ENCODE data around the gene ZDHHC14. TPM values are rescaled to one million over a fixed set of nuclear protein-coding genes. Genes with fewer than 3 reads are reported as not detected.

Gene ZDHHC14
- total RNA-seq, 1 experiment from 2014 or later, result 1.7 TPM

DNA sequence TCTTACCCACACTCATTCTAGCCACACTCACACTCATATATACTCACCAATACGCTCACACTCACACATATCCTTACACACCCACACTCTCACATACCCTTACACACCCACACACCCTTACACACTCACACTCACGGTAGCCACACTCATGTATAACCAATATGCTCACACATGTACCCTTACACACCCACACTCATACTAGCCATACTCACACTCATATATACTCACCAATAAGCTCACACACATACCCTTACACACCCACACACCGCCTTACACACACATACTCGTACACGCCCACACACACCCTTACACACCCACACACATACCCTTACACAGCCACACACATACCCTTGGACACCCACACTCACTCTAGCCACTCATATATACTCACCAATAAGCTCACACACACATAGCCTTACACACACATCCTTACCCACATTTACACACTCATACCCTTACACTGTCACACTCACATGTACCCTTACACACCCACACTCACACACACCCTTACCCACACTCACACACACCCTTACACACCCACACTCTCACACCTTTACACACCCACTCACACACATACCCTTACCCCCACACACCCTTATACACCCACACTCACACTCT lies 249.6 kb downstream of the ZDHHC14 start:
- H4K5ac ChIP-seq (ENCODE audit: insufficient read length, low read depth, low read length), result no peak overlapping the region
- peaks cover 19 to 27% of the 10 kb centered on the region in 2 experiments for H3K4me1 Mint-ChIP-seq
- no peak overlapping the region for H3K14ac ChIP-seq (ENCODE audit: insufficient read depth, low read length)
- H2BK5ac ChIP-seq (ENCODE audit: insufficient read length, low read length), result no peak overlapping the region
- no peak overlapping the region for H3K23ac ChIP-seq (ENCODE audit: insufficient read length, low read depth, low read length)
- no peaks in the 10 kb centered on the region for H3K9me3 Mint-ChIP-seq
- no peaks in the 10 kb centered on the region for H3K36me3 Mint-ChIP-seq (ENCODE audit: insufficient read depth in 1 of 3, low read depth in 3 of 3)
- H3K27me3 Mint-ChIP-seq (ENCODE audit: low read depth), result no peaks in the 10 kb centered on the region
- H3K27ac Mint-ChIP-seq, result no peak overlapping the region
- no peak for DNase-seq
- H2BK12ac ChIP-seq (ENCODE audit: insufficient read length, low read depth, low read length), result no peak overlapping the region
- H3K4me1 ChIP-seq (ENCODE audit: insufficient read depth, low read length), result peaks cover 8% of the 10 kb centered on the region; the same call in 1 of the 2 replicates
- no peaks in the 10 kb centered on the region for H3K79me1 ChIP-seq (ENCODE audit: insufficient read depth, low read depth, low read length, poor library complexity, severe bottlenecking)
- no peak overlapping the region for H2BK20ac ChIP-seq (ENCODE audit: low read depth, low read length, poor library complexity, severe bottlenecking)
- no peak overlapping the region for H3K9ac ChIP-seq (ENCODE audit: extremely low read depth, insufficient read length, low read length)
- H3K4ac ChIP-seq (ENCODE audit: low read depth, low read length), result no peak overlapping the region
- H3K27ac ChIP-seq (ENCODE audit: insufficient read length, low read depth, low read length), result no peak overlapping the region
- no peaks in the 10 kb centered on the region for H4K20me1 ChIP-seq (ENCODE audit: control insufficient read depth, insufficient read depth, insufficient read length)
- H3K27me3 ChIP-seq (ENCODE audit: insufficient read depth, low read length), result no peaks in the 10 kb centered on the region
- H3K18ac ChIP-seq (ENCODE audit: insufficient read length, low read depth, low read length), result no peak overlapping the region
- no peak overlapping the region for H2BK15ac ChIP-seq (ENCODE audit: low read depth, low read length)
- H4K8ac ChIP-seq (replicated peaks; ENCODE audit: insufficient read length, low read depth, low read length), result no peak overlapping the region
- no peak overlapping the region for H3T11ph ChIP-seq (ENCODE audit: low read length)
- 100% methylated on average over 2 of the region's 5 CpGs for WGBS (ENCODE audit: extremely low coverage, insufficient read length, low lambda C conversion rate)
- TF ChIP-seq, protein P1, sequence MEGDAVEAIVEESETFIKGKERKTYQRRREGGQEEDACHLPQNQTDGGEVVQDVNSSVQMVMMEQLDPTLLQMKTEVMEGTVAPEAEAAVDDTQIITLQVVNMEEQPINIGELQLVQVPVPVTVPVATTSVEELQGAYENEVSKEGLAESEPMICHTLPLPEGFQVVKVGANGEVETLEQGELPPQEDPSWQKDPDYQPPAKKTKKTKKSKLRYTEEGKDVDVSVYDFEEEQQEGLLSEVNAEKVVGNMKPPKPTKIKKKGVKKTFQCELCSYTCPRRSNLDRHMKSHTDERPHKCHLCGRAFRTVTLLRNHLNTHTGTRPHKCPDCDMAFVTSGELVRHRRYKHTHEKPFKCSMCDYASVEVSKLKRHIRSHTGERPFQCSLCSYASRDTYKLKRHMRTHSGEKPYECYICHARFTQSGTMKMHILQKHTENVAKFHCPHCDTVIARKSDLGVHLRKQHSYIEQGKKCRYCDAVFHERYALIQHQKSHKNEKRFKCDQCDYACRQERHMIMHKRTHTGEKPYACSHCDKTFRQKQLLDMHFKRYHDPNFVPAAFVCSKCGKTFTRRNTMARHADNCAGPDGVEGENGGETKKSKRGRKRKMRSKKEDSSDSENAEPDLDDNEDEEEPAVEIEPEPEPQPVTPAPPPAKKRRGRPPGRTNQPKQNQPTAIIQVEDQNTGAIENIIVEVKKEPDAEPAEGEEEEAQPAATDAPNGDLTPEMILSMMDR (conservative IDR thresholded peaks at IDR 0.05), result no peak
- H2AK5ac ChIP-seq (ENCODE audit: insufficient read length, low read length), result no peak overlapping the region
- no peaks in the 10 kb centered on the region for H3K79me2 ChIP-seq (ENCODE audit: insufficient read depth, low read length)
- H3K4me2 ChIP-seq (ENCODE audit: insufficient read depth, insufficient read length, low read length), result no peak overlapping the region
- no peaks in the 10 kb centered on the region for H3K9me3 ChIP-seq (ENCODE audit: control insufficient read depth, low read depth, low read length)
- H3K23me2 ChIP-seq (ENCODE audit: insufficient read length, low read depth, low read length, poor library complexity, severe bottlenecking), result no peaks in the 10 kb centered on the region
- H2AFZ ChIP-seq (ENCODE audit: low read length), result no peak overlapping the region
- no peak overlapping the region for H3K4me3 Mint-ChIP-seq
- H2BK120ac ChIP-seq (ENCODE audit: low read depth, low read length, poor library complexity, severe bottlenecking), result no peak overlapping the region
- no peak overlapping the region for H3K56ac ChIP-seq (ENCODE audit: insufficient read length, low read depth, low read length)
- H4K91ac ChIP-seq (ENCODE audit: insufficient read length, low read depth, low read length), result no peak overlapping the region

All from H9 (cell line).